Adipocyte (in vitro differentiated cells): ENCODE results near the gene HES5.

Experiments
- DNase-seq: peaks from one replicate; pipeline ENCODE4 v3.0.0-alpha.2; 2015; ENCODE audit warnings: low read depth
- H3K27me3 ChIP-seq: replicated peaks from 2 replicates; pipeline ENCODE4 v1.7.0; 2013; ENCODE audit warnings: mild to moderate bottlenecking, low read length, moderate library complexity; ENCODE audit not compliant: control insufficient read depth, insufficient read depth
- H3K36me3 ChIP-seq: 2 replicates; pipeline ENCODE4 v1.7.0; 2013; ENCODE audit warnings: low read length, mild to moderate bottlenecking, moderate library complexity; ENCODE audit not compliant: control insufficient read depth, insufficient read depth, severe bottlenecking
- H3K4me1 ChIP-seq: 2 replicates; pipeline ENCODE4 v1.7.0; 2013; ENCODE audit warnings: mild to moderate bottlenecking, low read length, moderate library complexity; ENCODE audit not compliant: control insufficient read depth, insufficient read depth
- H3K4me3 ChIP-seq: 2 replicates; pipeline ENCODE4 v1.7.0; 2013; ENCODE audit warnings: mild to moderate bottlenecking, low read length, moderate library complexity
- H3K9ac ChIP-seq: 2 replicates; pipeline ENCODE4 v1.7.0; 2013; ENCODE audit warnings: mild to moderate bottlenecking, low read length, moderate library complexity
- H3K9me3 ChIP-seq: 2 replicates; pipeline ENCODE4 v1.7.0; 2013; ENCODE audit warnings: mild to moderate bottlenecking, low read length, moderate library complexity; ENCODE audit not compliant: control insufficient read depth

HES5 gene

DNA sequence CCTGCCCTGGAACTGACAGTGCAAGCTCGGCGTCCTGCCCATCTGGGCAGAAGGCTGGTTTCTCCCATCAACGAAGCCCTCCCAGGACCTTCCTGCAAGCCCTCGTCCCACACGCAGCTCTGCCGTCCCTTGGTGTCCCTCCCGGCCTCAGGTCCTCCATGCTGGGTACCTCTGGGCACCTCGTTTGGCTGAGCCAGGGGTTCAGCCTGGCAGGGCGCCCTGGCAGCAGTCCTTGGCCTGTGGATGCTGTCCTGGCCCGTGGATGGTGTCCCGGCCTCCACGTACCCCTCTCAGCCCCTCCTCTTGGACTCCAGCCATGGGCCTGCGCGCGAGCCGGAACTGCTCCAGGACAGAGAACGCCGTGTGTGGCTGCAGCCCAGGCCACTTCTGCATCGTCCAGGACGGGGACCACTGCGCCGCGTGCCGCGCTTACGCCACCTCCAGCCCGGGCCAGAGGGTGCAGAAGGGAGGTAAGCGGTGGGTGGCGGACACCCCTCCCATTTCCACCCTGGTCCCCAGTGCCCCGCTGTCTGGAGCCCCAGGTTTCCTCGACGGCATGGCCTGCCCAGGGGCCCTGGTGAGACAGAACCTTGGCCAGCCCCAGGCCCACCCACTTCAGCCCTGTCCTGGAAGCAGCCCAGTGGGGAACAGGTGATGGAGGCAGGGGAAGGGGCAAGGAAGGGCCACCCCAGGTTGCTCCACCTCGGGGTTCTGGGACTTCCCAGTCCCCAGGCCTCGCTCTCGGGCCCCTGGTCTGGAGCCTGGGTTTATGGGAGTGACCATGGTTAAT lies 29.6 kb upstream of the HES5 start:
- Histone ChIP-seq H3K4me1 (peaks cover 8% of the 10 kb centered on the region), H3K36me3 (no peaks in the 10 kb centered on the region), H3K9me3 (no peaks in the 10 kb centered on the region), H3K4me3 (no peak overlapping the region), H3K9ac (no peak overlapping the region), H3K27me3 (no peaks in the 10 kb centered on the region)
- DNase-seq = no peak

DNA sequence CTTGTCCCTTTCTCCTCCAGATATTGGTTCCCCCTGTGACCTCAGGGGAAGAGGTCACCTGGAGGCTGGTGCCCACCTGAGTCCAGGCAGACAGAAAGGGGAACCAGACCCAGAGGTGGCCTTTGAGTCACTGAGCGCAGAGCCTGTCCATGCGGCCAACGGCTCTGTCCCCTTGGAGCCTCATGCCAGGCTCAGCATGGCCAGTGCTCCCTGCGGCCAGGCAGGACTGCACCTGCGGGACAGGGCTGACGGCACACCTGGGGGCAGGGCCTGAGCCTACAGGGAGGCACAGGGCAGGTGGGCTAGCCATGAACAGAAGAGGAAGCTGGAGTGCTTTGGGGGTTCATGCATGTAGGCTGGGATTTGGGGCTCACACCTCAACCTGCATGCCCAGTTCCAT lies 28.8 kb upstream of the HES5 start:
- no peaks in the 10 kb centered on the region for H3K27me3 ChIP-seq
- no peak overlapping the region for H3K4me3 ChIP-seq
- peaks cover 8% of the 10 kb centered on the region for H3K4me1 ChIP-seq
- H3K9ac ChIP-seq = no peak overlapping the region
- no peaks in the 10 kb centered on the region for H3K36me3 ChIP-seq
- no peaks in the 10 kb centered on the region for H3K9me3 ChIP-seq
- no peak for DNase-seq

DNA sequence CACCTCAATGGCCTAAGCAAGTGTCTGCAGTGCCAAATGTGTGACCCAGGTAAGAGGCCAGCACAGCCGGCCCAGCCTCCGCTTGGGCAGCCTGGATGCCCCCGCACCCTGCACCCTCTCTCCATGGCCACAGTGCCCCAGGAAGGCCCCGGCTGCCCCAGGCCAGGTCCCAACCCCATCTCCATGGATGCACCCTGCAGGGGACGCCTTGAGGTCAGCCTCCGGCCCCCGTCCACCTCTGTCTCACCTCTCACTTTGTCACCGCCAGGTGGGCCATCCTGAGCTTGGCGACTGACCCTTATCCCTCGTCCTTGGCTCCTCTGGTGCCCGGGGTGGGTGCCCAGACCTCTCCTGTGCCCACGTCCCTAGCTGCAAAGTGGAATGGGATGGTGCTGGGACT lies 28.4 kb upstream of the HES5 start:
- Histone ChIP-seq H3K27me3 (no peaks in the 10 kb centered on the region), H3K9ac (no peak overlapping the region), H3K4me1 (peaks cover 8% of the 10 kb centered on the region), H3K4me3 (no peak overlapping the region), H3K9me3 (no peaks in the 10 kb centered on the region), H3K36me3 (no peaks in the 10 kb centered on the region)
- no peak for DNase-seq

DNA sequence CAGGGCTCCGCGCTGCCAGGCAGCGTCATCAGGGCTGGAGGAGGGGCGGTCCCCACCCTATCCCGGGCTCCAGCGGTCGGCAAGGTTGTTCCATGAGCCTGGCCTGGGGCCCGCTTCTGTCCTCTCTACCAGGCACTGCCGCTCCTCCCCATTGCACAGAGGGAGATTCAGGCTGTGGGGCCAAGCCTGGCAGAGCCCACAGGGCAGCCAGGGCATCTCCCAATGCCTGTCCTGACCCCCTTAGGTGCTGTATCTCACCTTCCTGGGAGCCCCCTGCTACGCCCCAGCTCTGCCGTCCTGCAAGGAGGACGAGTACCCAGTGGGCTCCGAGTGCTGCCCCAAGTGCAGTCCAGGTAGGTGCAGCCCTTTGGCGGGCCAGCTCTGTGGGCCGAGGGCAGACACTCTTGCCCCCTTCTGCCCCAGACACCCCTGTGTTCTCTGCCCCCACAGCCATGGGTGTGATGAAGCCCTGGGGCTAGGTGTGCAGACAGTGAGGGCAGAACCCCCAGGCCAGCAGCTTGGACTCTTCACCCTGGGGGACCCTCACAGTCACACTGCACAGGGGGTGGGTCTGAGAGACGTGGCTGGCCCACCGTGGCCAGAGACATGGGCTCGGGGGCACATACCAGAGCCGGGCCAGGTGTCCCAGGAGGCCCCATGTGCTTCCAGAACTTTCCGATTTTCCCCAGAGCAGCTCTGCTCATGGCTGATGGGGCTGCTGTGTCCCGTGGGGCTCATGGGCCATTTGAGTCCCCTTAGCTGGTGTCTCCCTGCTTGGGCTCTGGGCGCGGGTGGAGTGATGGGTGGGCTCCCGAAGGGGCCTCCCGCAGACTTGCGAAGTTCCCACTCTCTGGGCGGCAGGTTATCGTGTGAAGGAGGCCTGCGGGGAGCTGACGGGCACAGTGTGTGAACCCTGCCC lies 27.7 kb upstream of the HES5 start:
- H3K9me3 ChIP-seq = no peaks in the 10 kb centered on the region
- H3K4me1 ChIP-seq = peaks cover 8% of the 10 kb centered on the region
- peak overlapping the region; percentile 95 for H3K9ac ChIP-seq
- H3K36me3 ChIP-seq = no peaks in the 10 kb centered on the region
- peak overlapping the region; percentile 93 for H3K4me3 ChIP-seq
- H3K27me3 ChIP-seq = no peaks in the 10 kb centered on the region
- DNase-seq = no peak

DNA sequence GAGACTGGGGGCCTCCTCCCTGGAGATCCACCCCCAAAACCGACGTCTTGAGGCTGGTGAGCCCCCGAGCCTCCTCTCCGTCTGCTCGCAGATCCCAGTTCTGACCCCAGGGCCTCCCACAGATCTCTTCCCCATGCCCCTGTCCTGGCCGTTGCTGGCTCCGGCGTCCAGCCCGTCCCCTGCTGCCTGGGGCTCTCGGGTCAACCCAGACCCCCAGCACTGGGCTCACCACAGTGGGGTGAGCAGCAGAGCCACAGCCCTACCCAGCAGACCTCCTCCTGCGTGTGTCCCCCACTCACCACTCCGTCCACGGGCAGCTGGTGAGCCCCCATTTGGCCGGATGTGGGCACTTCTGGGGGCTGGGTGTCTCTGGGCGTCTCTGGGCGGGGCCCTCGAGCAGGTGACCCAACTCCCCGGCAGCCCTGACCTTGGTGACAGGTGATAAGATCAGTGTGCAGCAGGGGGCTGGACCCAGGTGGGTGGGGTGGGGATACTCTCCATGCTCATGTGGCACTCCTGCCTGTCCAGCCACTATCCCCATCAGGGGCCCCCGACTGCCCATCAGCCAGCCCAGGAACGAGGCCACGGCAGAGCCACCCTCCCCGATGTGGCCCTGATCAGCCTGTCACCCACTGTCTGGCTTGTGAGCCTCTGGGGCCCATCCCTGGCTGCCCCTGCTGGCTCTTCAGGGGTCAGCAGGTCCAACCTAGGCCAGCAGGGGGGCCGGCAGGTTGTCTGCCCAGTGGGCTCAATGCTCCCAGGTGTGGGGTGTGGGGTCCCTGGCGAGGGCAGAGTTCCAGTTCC lies 26.8 kb upstream of the HES5 start:
- peaks cover 8% of the 10 kb centered on the region for H3K4me1 ChIP-seq
- no peaks in the 10 kb centered on the region for H3K36me3 ChIP-seq
- peak overlapping the region; percentile 93 for H3K4me3 ChIP-seq
- H3K9me3 ChIP-seq = no peaks in the 10 kb centered on the region
- peak overlapping the region; percentile 95 for H3K9ac ChIP-seq
- H3K27me3 ChIP-seq = no peaks in the 10 kb centered on the region
- DNase-seq = no peak

DNA sequence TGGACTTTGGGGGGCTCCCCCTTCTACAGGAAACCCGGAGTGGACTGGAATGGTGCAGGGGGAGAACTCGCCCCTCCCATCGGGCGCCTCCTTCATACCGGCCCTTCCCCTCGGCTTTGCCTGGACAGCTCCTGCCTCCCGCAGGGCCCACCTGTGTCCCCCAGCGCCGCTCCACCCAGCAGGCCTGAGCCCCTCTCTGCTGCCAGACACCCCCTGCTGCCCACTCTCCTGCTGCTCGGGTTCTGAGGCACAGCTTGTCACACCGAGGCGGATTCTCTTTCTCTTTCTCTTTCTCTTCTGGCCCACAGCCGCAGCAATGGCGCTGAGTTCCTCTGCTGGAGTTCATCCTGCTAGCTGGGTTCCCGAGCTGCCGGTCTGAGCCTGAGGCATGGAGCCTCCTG lies 26.2 kb upstream of the HES5 start, which contains the start of gene TNFRSF14:
TSS of gene TNFRSF14 (plus strand) at position 95 of the 401 bp plus-strand sequence. CDS start at position 389, 294 bp downstream.
- peak within 1 kb of the TSS; percentile 93 for H3K4me3 ChIP-seq
- DNase-seq = peak; percentile 56
- no peaks in the 10 kb centered on the region for H3K9me3 ChIP-seq
- H3K36me3 ChIP-seq = no peaks in the 10 kb centered on the region
- no peaks in the 10 kb centered on the region for H3K27me3 ChIP-seq
- peaks cover 8% of the 10 kb centered on the region for H3K4me1 ChIP-seq
- H3K9ac ChIP-seq = peak within 1 kb of the TSS; percentile 95

DNA sequence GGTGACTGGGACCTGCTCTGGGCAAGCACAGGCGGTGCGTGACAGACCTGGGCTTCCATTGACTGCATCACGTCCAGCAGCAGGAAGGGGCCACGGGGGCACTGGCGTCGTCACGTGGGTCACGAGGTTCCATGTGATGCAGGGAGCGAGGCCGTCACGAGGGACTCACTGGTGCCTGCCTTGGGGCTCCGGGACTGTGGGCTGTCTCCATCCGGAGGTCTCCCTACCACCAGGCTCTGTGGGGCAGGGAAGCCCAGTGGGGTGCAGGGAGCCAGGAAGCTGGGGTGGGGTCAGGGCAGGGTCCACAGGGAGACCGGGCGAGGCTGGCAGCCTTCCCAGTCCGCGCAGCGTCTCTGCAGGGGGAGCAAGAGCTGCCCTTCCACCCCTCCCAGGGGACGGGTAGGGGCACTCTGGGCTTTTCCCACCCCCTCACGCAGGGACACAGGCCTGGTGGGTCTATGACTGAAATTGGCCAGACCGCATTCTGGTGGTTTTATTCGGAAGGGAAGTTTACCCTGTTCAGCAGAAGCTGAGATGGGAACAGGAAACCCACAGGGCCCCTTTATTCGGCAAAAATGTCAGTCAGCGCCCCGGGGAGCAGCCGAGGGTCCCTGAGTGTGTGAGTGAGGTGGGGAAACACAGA lies 25.7 kb upstream of the HES5 start:
- H3K4me1 ChIP-seq = peaks cover 8% of the 10 kb centered on the region
- H3K27me3 ChIP-seq = no peaks in the 10 kb centered on the region
- no peaks in the 10 kb centered on the region for H3K9me3 ChIP-seq
- no peaks in the 10 kb centered on the region for H3K36me3 ChIP-seq
- peak overlapping the region; percentile 95 for H3K9ac ChIP-seq
- DNase-seq = no peak
- peak overlapping the region; percentile 93 for H3K4me3 ChIP-seq

DNA sequence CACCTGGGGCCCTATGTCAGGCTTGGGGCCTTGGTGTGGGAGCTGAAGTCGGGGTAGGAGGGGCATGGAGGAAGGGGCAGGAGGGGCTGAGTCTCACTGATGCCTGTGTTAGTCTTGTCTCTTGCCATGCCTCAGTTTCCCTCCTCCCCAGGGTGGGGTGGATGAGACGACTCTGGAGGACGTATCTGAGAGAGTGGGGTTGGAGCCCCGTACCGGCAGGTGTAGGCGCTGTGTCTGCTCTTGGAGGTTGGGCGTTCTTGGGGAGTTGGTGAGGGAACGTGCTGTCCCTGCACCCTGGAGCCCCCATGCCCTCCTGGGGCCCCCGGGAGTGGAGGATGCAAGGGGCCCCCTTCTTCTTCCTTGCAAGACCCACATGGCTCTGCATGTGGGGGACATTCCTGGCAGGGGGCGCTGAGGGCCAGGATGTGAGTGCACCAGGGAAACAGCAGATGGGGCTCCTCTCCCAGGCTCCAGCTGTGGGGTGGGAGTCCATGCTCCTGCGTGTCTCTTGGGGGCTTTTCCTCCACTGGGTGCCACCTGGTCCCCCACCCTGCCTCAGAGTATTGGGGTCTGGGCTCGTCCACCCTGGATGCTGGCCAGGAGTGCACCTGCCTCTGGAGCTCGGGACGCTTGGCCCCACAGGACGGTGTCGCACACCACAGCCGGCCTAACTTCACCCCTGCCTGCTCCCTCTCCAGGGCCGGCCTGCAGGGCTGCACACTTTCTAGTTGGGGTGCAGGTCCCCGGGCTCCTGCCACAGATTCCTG lies 24.7 kb upstream of the HES5 start:
- no peaks in the 10 kb centered on the region for H3K9me3 ChIP-seq
- DNase-seq = no peak
- H3K27me3 ChIP-seq = no peaks in the 10 kb centered on the region
- peaks cover 8% of the 10 kb centered on the region for H3K4me1 ChIP-seq
- no peak overlapping the region for H3K4me3 ChIP-seq
- no peaks in the 10 kb centered on the region for H3K36me3 ChIP-seq
- H3K9ac ChIP-seq = no peak overlapping the region

DNA sequence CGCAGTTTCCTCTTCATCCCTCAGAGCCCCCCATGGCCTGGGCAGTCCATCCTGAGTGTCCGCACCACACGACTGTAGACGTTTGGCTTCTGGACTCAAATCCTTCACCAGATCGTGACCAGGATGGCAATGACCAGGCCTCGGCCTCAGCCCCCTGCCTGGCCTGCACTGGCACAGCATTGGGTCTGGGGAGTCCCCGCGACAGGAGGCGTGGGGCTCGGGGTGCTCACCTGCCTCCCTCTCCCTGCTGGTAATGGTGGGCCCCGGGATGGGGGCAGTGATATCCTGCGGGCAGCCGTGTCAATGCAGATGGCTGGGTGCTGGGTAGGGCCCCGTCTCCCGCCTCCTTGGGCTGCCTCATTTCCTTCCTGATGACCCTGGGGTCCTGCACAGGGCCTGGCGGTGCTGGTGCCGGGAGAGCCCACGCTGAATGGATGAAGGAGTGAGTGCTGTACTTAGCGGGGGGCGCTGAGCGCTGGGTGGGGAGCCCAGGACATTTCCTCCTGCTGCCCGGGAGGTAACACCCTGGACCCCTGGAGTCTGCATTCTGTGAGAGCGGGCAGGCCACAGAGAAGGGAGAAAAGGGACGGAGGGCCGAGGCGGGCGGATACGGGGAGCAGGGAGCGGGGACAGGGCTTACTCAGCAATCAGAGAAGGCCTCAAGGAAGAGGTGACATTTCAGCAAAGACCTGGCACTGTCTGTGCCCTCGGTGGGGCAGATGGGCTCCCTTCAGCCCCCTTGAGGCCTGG lies 24.0 kb upstream of the HES5 start:
- H3K4me1 ChIP-seq = peaks cover 10% of the 10 kb centered on the region
- no peak overlapping the region for H3K9ac ChIP-seq
- H3K36me3 ChIP-seq = no peaks in the 10 kb centered on the region

More for the DNA sequence above, 24.0 kb upstream of the HES5 start:
- H3K27me3 ChIP-seq = no peaks in the 10 kb centered on the region
- H3K4me3 ChIP-seq = no peak overlapping the region
- H3K9me3 ChIP-seq = no peaks in the 10 kb centered on the region
- DNase-seq = no peak
